Fibroblast of gingiva (primary cell): ENCODE data around the gene CMKLR1.

Experiments used
- DNase-seq: peaks from one replicate; pipeline ENCODE4 v3.0.0-alpha.2; 2011; ENCODE audit warnings: low read depth

The CMKLR1 gene

GRCh38 chr12:108363165-108363564, 24.1 kb upstream of the CMKLR1 start:
- DNase-seq = no peak

GRCh38 chr12:108361606-108362005, 22.5 kb upstream of the CMKLR1 start:
- DNase-seq = no peak

GRCh38 chr12:108360487-108360886, 21.4 kb upstream of the CMKLR1 start:
- peak; percentile 41 for DNase-seq

- no peak for DNase-seq
These were observed 20.9 kb upstream of the CMKLR1 start for GRCh38 chr12:108360057-108360456.

GRCh38 chr12:108358580-108358965, 19.5 kb upstream of the CMKLR1 start:
- no peak for DNase-seq

- DNase-seq = no peak
These were observed 18.9 kb upstream of the CMKLR1 start for GRCh38 chr12:108357834-108358579.

GRCh38 chr12:108356835-108357806, 18.0 kb upstream of the CMKLR1 start:
- no peak for DNase-seq

- no peak for DNase-seq
These were observed 16.0 kb upstream of the CMKLR1 start for GRCh38 chr12:108355069-108355468.

GRCh38 chr12:108352591-108352990, 13.5 kb upstream of the CMKLR1 start:
- no peak for DNase-seq

- DNase-seq = no peak
These were observed 11.4 kb upstream of the CMKLR1 start for GRCh38 chr12:108350511-108350910.

GRCh38 chr12:108349278-108349688, 10.2 kb upstream of the CMKLR1 start:
- peak; percentile 61 for DNase-seq

- no peak for DNase-seq
These were observed 9.7 kb upstream of the CMKLR1 start for GRCh38 chr12:108348842-108349241.

- DNase-seq = no peak
These were observed 7.9 kb upstream of the CMKLR1 start for GRCh38 chr12:108346727-108347710.

- DNase-seq = no peak
These were observed 6.9 kb upstream of the CMKLR1 start for GRCh38 chr12:108345716-108346633.

GRCh38 chr12:108342985-108343384, 3.9 kb upstream of the CMKLR1 start:
- DNase-seq = peak; percentile 95

GRCh38 chr12:108341854-108342847, 3.0 kb upstream of the CMKLR1 start:
- DNase-seq = no peak

GRCh38 chr12:108341356-108341755, 2.2 kb upstream of the CMKLR1 start:
- DNase-seq = peak; percentile 76

GRCh38 chr12:108340037-108340436, 926 bp upstream of the CMKLR1 start:
- no peak for DNase-seq
